ENCODE results near the gene BMP6.

The BMP6 gene

DNA sequence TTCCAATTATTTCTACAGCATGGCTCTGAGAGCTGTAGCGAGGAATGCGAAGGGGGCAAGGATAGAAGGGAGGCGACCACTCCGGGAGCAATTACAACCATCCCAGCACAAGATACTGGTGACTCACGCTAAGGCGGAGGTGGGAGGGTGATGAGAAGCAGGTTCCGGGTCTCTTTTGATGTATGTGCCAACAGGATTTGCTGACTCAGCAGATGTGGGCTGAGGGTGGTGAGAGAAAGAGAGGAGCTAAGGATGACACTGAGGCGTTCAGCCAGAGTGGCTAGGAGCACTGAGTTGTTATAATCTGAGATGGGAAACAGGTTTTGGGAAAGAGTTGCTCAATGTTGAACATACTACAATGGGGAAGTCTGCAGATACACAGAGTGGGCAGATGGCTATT, 194.0 kb downstream of the BMP6 start:
- peak in 1 of 2 donors; percentile 31 for DNase-seq (ENCODE audit: extremely low read depth in 1 of 2, low read depth in 1 of 2)

DNA sequence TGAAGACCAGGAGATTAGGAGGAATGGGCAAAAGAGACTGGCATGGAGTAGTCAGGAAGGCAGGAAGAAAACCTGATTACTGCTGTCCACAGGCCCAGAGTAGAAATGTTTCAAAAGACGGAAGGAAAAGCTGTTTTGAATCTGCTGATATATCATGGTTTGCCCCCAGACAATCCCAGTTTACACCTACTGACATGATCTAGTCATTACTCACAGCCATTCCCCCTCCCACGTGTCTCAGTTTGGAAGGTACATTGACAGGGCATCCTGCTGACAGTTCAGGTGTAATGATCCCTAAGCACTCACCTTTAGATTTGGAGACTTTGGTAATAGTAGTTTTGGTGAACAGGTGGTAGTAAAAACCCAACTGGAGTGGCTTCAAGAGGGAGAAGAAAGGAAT, 194.5 kb downstream of the BMP6 start:
- DNase-seq (ENCODE audit: extremely low read depth in 1 of 2, low read depth in 1 of 2) = no peak

DNA sequence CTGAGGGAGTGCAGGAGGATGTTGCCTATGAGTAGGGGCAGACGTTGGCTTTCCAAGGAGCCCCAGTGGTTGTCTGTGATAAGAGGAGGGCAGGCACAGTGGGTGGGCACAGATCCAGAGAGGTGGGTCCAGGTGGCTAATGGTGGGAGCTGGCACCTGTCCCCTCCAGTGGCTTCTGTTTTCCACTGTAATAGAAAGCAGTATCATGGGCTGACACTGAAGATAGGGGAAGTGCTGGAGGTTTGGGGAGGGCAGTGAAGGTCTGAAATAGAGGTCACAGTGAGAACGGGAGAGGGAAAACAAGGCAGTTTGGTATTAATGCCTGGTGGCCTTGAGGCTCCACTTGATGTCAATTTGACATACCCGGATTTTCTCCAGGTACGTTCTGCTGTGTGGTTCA, 195.1 kb downstream of the BMP6 start:
- DNase-seq (ENCODE audit: extremely low read depth in 1 of 2, low read depth in 1 of 2) = no peak

DNA sequence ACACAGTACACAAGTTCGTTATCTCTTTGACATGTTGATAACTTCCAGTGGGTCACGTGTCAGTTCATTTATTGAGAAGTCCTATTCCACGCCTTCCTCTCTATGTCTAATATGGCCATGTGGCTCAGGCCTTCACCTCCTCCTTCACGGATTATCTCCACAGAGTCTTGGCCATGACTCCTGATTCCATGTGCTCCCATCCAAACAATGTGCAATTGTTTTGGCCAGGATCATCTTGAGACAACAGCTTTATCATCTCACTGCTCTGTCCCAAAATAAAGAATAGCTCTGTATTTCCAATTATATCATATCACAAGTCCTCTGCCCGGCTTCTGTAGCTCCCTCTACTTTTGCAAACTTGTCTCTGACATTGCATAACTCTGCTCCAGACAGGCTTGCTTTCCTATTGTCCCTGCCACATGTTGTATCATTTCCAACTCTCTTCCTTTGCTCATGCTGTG, 195.8 kb downstream of the BMP6 start:
- no peak for DNase-seq (ENCODE audit: extremely low read depth in 1 of 2, low read depth in 1 of 2)

DNA sequence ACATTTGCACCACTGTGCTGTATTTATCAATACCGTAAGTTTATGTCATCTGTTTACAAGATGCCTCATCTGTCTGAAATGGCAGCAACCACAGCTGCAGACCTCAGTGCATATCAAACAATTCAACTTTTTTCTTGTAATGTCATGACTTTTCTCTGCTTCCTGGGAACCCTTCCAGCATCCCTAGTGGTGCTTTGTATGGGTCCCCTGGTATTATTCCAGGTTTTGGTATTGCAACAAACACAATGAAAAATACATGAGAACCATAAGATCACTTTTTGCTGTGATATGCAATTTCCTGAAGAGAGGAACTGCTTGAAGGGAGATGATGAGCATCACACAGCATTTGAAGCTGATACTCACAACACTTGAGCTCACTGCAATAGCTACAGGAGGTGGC, 196.7 kb downstream of the BMP6 start:
- no peak for DNase-seq (ENCODE audit: extremely low read depth in 1 of 2, low read depth in 1 of 2)

DNA sequence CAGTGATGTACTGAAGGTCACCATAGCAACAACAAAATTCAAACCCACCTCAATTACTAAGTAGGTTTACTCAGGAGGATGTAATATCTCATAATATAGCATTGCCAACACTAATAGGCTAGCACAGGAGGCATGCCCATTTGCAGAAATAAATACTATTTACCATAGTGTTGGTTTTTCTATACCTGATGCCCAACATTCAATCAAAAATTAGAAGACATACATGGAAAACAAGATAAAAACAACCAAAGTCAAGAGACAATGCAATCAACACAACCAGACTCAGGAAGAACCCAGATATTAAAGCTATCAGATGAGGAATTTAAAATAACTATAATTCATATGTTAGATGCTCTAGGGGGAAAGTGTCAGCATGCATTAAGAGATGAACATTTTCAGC, 199.0 kb downstream of the BMP6 start:
- DNase-seq (ENCODE audit: extremely low read depth in 1 of 2, low read depth in 1 of 2) = no peak
